Stimulated activated CD8-positive, alpha-beta memory T cell treated with anti-CD3 and anti-CD28 coated beads, Interleukin-15, amount 100 ng/mL, for 24 hours (primary cell): ENCODE data around the gene RAPGEF4.

Experiments used
- DNase-seq: peaks from one replicate; pipeline ENCODE4 v3.0.0-alpha.2; 2020; ENCODE audit warnings: low read depth

The RAPGEF4 gene

GRCh38 chr2:173094731-173095130 is 359.1 kb downstream of the RAPGEF4 start:
- no peak for DNase-seq

- no peak for DNase-seq
Measured at GRCh38 chr2:173095356-173095755, 359.7 kb downstream of the RAPGEF4 start.

DNA sequence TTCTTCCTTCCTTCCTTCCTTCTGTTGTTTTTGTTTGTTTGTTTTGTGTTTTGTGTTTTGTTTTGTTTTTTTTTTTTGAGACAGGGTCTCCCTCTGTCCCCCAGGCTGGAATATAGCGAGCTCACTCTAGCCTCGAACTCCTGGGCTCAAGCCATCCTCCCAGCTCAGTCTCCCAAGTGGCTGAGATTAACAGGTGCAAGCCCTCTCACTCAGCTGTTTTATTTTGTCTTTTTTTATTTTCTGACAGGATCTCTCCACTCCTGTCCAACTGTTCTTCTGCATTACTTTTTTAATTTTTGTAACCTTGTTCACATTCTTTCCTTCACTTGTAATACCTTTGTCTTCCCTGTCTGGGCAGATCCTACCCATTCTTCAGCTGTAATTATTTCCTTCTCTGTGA is 363.6 kb downstream of the RAPGEF4 start:
- no peak for DNase-seq

- no peak for DNase-seq
Measured at GRCh38 chr2:173099804-173100203, 364.2 kb downstream of the RAPGEF4 start.

DNA sequence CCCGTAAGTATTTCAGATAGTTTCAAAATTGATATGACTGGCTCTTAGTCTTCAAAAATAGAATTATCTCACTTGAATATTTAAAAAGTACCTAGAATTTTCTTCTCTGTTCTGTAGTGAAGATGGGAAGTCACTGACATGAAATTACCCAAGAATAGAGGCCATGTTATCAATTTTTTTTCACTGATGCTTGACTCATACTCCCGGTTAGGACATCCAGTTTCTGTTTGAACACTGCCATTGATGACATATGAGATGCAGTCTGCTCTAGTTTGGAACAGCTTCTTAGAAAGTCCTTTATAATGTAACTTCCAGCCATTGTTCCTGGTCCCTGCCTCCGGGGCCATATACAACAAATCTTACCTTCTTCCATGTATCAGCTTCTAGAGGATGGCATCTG is 366.0 kb downstream of the RAPGEF4 start:
- no peak for DNase-seq
